ENCODE results near the gene TMEM271. TPM values are rescaled to one million over a fixed set of nuclear protein-coding genes. Genes with fewer than 3 reads are reported as not detected.

TMEM271 gene
- total RNA-seq (not detected in 2 replicates), polyA plus RNA-seq (not detected in 2 replicates), polyA minus RNA-seq (ENCODE audit: low replicate concordance) (not detected in 2 replicates)
- not detected in 2 replicates for polyA plus RNA-seq (2012)

GRCh38 chr4:576245-576821 is at the start of gene TMEM271:
Gene TMEM271 (minus strand): TSS chr4:576295. CDS start chr4:576062, 233 bp downstream.
- H3K9me3 ChIP-seq (ENCODE audit: control insufficient read depth, insufficient read depth, low read depth, low read length): no peaks in the 10 kb centered on the region
- H4K20me1 ChIP-seq (ENCODE audit: control insufficient read depth, extremely low read depth, insufficient read depth, low read length): no peaks in the 10 kb centered on the region
- no peak for DNase-seq (ENCODE audit: low read depth in 2 of 2)
- H3K4me3 ChIP-seq (replicated peaks in 1 of 4; ENCODE audit: control extremely low read depth in 1 of 4, insufficient read depth in 1 of 4, low read depth in 3 of 4, low read length in 4 of 4): no peak within 1 kb of the TSS
- H3K4me2 ChIP-seq (ENCODE audit: extremely low read depth, insufficient read depth, low read length): no peak within 1 kb of the TSS
- no peak within 1 kb of the TSS for H3K9ac ChIP-seq (ENCODE audit: insufficient read depth, low read length)
- H3K27me3 ChIP-seq (ENCODE audit: control insufficient read depth, insufficient read depth, low read length): peaks cover 24% of the 10 kb centered on the region
- H2AFZ ChIP-seq (ENCODE audit: low read length): no peak within 1 kb of the TSS
- TF ChIP-seq EZH2 (IDR thresholded peaks at IDR 0.05; ENCODE audit: low read length, missing control alignments) (no peak), CTCF (conservative IDR thresholded peaks at IDR 0.05 in 1 of 2, IDR thresholded peaks at IDR 0.05 in 1 of 2; ENCODE audit: low read depth in 1 of 2, low read length in 2 of 2) (no peak)
- H3K36me3 ChIP-seq (ENCODE audit: control insufficient read depth, insufficient read depth, low read length): no peaks in the 10 kb centered on the region
- H3K79me2 ChIP-seq (ENCODE audit: control insufficient read depth, insufficient read depth, low read length): no peaks in the 10 kb centered on the region
- H3K27ac ChIP-seq (ENCODE audit: insufficient read depth, low read length): no peak within 1 kb of the TSS
- H3K4me1 ChIP-seq (ENCODE audit: control insufficient read depth, extremely low read depth, insufficient read depth, low read length): no peaks in the 10 kb centered on the region

DNA sequence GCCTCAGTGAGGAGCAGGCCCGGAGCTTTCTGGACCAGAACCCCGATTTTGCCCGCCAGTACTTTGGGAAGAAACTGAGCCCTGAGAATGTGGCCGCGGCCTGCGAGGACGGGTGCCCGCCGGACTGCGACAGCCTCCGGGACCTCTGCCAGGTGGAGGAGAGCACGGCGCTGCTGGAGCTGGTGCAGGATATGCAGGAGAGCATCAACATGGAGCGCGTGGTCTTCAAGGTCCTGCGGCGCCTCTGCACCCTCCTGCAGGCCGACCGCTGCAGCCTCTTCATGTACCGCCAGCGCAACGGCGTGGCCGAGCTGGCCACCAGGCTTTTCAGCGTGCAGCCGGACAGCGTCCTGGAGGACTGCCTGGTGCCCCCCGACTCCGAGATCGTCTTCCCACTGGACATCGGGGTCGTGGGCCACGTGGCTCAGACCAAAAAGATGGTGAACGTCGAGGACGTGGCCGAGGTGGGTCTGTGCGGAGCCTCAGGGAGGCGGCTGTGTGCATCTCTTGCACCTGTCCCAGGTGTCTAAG is 49.6 kb upstream of the TMEM271 start:
- no peak for DNase-seq (ENCODE audit: low read depth in 2 of 2)
- Histone ChIP-seq H3K4me2 (ENCODE audit: extremely low read depth, insufficient read depth, low read length) (no peak overlapping the region), H3K27me3 (ENCODE audit: control insufficient read depth, insufficient read depth, low read length) (no peaks in the 10 kb centered on the region), H4K20me1 (ENCODE audit: control insufficient read depth, extremely low read depth, insufficient read depth, low read length) (no peaks in the 10 kb centered on the region), H2AFZ (ENCODE audit: low read length) (no peak overlapping the region), H3K27ac (ENCODE audit: insufficient read depth, low read length) (no peak overlapping the region), H3K4me1 (ENCODE audit: control insufficient read depth, extremely low read depth, insufficient read depth, low read length) (no peaks in the 10 kb centered on the region), H3K4me3 (replicated peaks in 1 of 4; ENCODE audit: control extremely low read depth in 1 of 4, insufficient read depth in 1 of 4, low read depth in 3 of 4, low read length in 4 of 4) (no peak overlapping the region), H3K79me2 (ENCODE audit: control insufficient read depth, insufficient read depth, low read length) (no peaks in the 10 kb centered on the region), H3K9ac (ENCODE audit: insufficient read depth, low read length) (no peak overlapping the region), H3K36me3 (ENCODE audit: control insufficient read depth, insufficient read depth, low read length) (no peaks in the 10 kb centered on the region), H3K9me3 (ENCODE audit: control insufficient read depth, insufficient read depth, low read depth, low read length) (peaks cover 2% of the 10 kb centered on the region)
- TF ChIP-seq CTCF (conservative IDR thresholded peaks at IDR 0.05 in 1 of 2, IDR thresholded peaks at IDR 0.05 in 1 of 2; ENCODE audit: low read depth in 1 of 2, low read length in 2 of 2) (no peak), EZH2 (IDR thresholded peaks at IDR 0.05; ENCODE audit: low read length, missing control alignments) (no peak)

- DNase-seq (ENCODE audit: low read depth in 2 of 2): no peak
Measured at GRCh38 chr4:624705-625590, 48.9 kb upstream of the TMEM271 start, which contains the start of gene PDE6B. Gene PDE6B (plus strand): TSS chr4:625573. CDS start chr4:625627, 54 bp downstream.

More at GRCh38 chr4:624705-625590, 48.9 kb upstream of the TMEM271 start, which contains the start of gene PDE6B:
- Histone ChIP-seq H4K20me1 (ENCODE audit: control insufficient read depth, extremely low read depth, insufficient read depth, low read length) (no peaks in the 10 kb centered on the region), H3K4me3 (replicated peaks in 1 of 4; ENCODE audit: control extremely low read depth in 1 of 4, insufficient read depth in 1 of 4, low read depth in 3 of 4, low read length in 4 of 4) (no peak within 1 kb of the TSS), H3K4me2 (ENCODE audit: extremely low read depth, insufficient read depth, low read length) (no peak within 1 kb of the TSS), H2AFZ (ENCODE audit: low read length) (no peak within 1 kb of the TSS), H3K4me1 (ENCODE audit: control insufficient read depth, extremely low read depth, insufficient read depth, low read length) (no peaks in the 10 kb centered on the region), H3K27ac (ENCODE audit: insufficient read depth, low read length) (no peak within 1 kb of the TSS), H3K9ac (ENCODE audit: insufficient read depth, low read length) (no peak within 1 kb of the TSS), H3K79me2 (ENCODE audit: control insufficient read depth, insufficient read depth, low read length) (no peaks in the 10 kb centered on the region), H3K36me3 (ENCODE audit: control insufficient read depth, insufficient read depth, low read length) (no peaks in the 10 kb centered on the region), H3K27me3 (ENCODE audit: control insufficient read depth, insufficient read depth, low read length) (no peaks in the 10 kb centered on the region), H3K9me3 (ENCODE audit: control insufficient read depth, insufficient read depth, low read depth, low read length) (peaks cover 2% of the 10 kb centered on the region)
- no peak for TF ChIP-seq EZH2 (IDR thresholded peaks at IDR 0.05; ENCODE audit: low read length, missing control alignments)
- TF ChIP-seq CTCF (conservative IDR thresholded peaks at IDR 0.05 in 1 of 2, IDR thresholded peaks at IDR 0.05 in 1 of 2; ENCODE audit: low read depth in 1 of 2, low read length in 2 of 2): no peak
